Activated T-helper 2 cell treated with anti-CD3 and anti-CD28 coated beads, Interferon-gamma antibody, Interleukin-2, Interleukin-4, amounts not matched to agents 10 μg/mL and 5 μg/mL and 100 μg/mL, durations not matched to agents 14 hours and 24 hours and 36 hours (primary cell): ENCODE results near the gene SMOC2. TPM values are rescaled to one million over a fixed set of nuclear protein-coding genes. Genes with fewer than 3 reads are reported as not detected.

Source experiments
- DNase-seq: peaks from one replicate; pipeline ENCODE4 v3.0.0; 2021; ENCODE audit warnings: low spot score
- H3K27ac Mint-ChIP-seq: one replicate; pipeline ENCODE4 v1.8.0; 2021; ENCODE audit warnings: mixed read lengths
- H3K27me3 Mint-ChIP-seq: one replicate; pipeline ENCODE4 v1.8.0; 2021; ENCODE audit warnings: low read depth, mixed read lengths
- H3K36me3 Mint-ChIP-seq: one replicate; pipeline ENCODE4 v1.8.0; 2021; ENCODE audit warnings: low read depth, mixed read lengths
- H3K4me1 Mint-ChIP-seq: one replicate; pipeline ENCODE4 v1.8.0; 2021; ENCODE audit warnings: low read depth, mixed read lengths
- H3K4me3 Mint-ChIP-seq: one replicate; pipeline ENCODE4 v1.8.0; 2021; ENCODE audit warnings: low read depth, mild to moderate bottlenecking, moderate library complexity, mixed read lengths
- H3K9me3 Mint-ChIP-seq: one replicate; pipeline ENCODE4 v1.8.0; 2021; ENCODE audit warnings: mixed read lengths
- intact Hi-C: fragments of 100-400 bp; cut with micrococcal nuclease; formaldehyde crosslinking; loops from one replicate; pipeline ENCODE4 v1.15.1; 2023
- total RNA-seq: library from RNA; stranded (reverse); gene quantifications from 2 replicates; pipeline ENCODE4 v1.2.3, GENCODE V29; 2022

The SMOC2 gene
- total RNA-seq, 1 donor from 2014 or later = not detected

GRCh38 chr6:168624540-168624939 lies 183.6 kb downstream of the SMOC2 start:
- H3K36me3 Mint-ChIP-seq = no peaks in the 10 kb centered on the region

DNA sequence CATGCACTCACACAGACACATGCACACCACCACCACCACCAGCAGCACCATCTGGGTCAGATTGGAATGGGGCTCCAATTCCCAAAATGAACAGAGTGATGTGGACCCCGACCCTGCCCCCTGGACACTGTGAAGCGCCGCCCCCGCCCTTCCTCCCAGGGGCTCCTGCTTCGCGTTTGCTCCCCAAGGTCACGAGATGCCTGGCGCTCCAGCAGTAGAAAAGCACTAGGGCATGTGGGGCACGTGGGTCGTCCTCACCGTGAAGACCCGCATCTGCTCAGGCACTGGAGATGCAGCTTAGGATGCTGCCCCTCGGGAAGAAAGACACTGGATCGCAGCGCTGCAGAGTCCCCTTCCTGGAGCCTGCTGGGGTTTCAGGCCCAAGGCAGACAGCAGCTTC lies 184.0 kb downstream of the SMOC2 start:
- H3K27ac Mint-ChIP-seq = no peak overlapping the region
- intact Hi-C loops = no loop called here
- no peak overlapping the region for H3K4me3 Mint-ChIP-seq
- DNase-seq = no peak
- peaks cover 24% of the 10 kb centered on the region for H3K9me3 Mint-ChIP-seq
- H3K4me1 Mint-ChIP-seq = no peaks in the 10 kb centered on the region
- no peaks in the 10 kb centered on the region for H3K36me3 Mint-ChIP-seq
- no peaks in the 10 kb centered on the region for H3K27me3 Mint-ChIP-seq

More at GRCh38 chr6:168624540-168624939, 183.6 kb downstream of the SMOC2 start:
- peaks cover 1% of the 10 kb centered on the region for H3K4me1 Mint-ChIP-seq
- DNase-seq = no peak
- no peak overlapping the region for H3K4me3 Mint-ChIP-seq
- intact Hi-C loops = no loop called here
- no peaks in the 10 kb centered on the region for H3K27me3 Mint-ChIP-seq
- no peak overlapping the region for H3K27ac Mint-ChIP-seq
- peaks cover 28% of the 10 kb centered on the region for H3K9me3 Mint-ChIP-seq

DNA sequence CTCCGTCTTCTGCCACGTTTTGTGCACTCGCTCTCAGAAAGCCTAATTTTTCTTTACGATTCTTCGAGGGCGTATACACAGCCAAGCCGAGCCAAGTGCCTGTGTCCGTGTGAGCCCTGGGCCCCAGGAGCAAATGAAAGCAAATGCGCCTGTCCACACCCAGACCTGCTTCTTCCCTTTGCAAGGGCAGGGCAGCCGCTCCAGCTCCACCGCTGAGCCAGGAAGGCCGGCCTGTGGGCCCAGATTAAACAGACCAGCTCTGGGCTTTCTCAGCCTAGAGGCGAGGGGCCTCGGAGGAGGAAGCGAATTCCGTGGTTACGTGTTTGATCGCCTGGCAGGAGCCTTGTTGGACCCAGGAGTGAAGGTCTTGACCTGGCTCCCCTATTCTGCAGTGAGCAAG lies 184.6 kb downstream of the SMOC2 start:
- Mint-ChIP-seq H3K27me3 (no peaks in the 10 kb centered on the region), H3K4me1 (no peaks in the 10 kb centered on the region), H3K27ac (no peak overlapping the region), H3K36me3 (no peaks in the 10 kb centered on the region), H3K9me3 (peaks cover 18% of the 10 kb centered on the region), H3K4me3 (no peak overlapping the region)
- intact Hi-C loops = no loop called here
- DNase-seq = no peak

DNA sequence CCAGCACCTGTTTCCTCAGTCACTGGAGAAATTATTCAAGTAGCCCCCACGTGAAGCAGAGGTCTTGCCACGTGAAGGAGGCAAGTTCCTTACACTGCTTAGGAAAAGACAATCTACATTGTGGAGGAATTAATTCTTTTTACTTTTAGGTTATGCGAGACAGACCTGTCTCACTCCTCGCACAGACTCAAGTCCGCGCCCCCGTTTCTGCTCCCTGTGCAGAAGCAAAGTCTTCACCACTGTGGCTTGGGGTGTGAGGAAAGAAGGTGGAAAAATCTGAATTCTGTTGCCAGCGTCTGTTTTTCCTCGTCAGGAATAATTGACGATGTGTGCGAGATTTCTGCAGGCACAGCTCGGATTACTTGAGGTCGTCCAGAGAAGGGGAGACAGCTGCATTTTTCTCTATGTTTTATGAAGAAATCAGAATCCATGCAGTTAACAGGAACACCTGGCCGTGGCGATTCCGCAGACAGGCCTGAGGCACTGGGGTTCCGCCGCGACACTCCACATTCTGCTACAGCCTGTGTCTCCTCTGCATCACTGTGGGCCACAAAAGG lies 185.1 kb downstream of the SMOC2 start:
- Mint-ChIP-seq H3K36me3 (no peaks in the 10 kb centered on the region), H3K4me3 (no peak overlapping the region), H3K4me1 (no peaks in the 10 kb centered on the region), H3K27ac (no peak overlapping the region), H3K9me3 (peaks cover 16% of the 10 kb centered on the region), H3K27me3 (no peaks in the 10 kb centered on the region)
- intact Hi-C loops = no loop called here
- DNase-seq = no peak

DNA sequence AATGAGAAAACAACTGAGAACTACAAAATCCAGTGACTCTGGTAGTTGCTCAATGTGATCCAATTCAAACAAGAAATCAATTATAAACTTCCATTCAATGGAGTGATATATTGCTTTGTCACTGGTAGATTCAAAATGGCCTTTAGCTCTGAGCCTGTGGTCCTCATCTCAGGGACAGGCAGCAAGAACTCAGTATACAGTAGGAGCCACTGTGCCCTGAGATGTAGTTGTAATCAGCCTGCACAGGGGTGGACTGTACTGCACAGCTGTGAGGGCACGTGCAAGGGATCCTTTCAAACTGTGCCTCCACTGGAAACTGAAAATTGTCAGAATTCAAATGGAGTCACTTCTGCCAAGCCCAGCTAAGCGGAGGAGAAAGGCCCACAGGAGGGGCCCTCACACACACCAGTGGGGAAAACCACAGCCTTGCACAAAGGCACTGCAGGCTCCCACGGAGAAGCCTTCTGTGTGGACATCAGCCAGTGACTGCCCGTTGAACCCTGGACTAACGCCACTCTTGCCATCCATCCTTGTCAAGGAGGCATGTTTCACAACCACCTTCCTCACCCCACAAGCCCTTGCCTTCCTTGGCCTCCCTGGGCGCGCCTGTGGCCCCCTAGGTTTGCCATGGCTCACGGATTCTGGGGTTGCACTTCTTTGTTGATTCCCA lies 186.7 kb downstream of the SMOC2 start:
- Mint-ChIP-seq H3K27me3 (no peaks in the 10 kb centered on the region), H3K9me3 (peaks cover 9% of the 10 kb centered on the region), H3K36me3 (no peaks in the 10 kb centered on the region), H3K4me1 (no peaks in the 10 kb centered on the region), H3K4me3 (no peak overlapping the region), H3K27ac (no peak overlapping the region)
- intact Hi-C loops = no loop called here
- no peak for DNase-seq

DNA sequence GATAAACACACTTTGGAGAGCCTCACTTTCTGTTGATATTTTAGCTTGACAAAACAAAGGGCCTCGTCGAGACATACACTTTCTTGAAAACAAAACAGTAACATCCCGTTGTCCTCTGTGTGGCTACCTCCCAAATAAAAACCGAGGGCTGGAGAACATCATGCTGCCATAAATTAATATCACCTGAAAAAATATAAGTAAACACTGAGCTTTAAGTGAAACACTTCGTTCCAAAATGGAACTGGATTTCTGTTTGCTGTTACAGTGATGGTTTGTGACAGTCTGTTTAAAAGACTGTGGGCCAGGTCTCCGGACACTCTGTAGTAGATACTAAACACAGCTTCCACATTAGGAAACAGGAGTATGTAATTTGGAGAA lies 187.2 kb downstream of the SMOC2 start:
- Mint-ChIP-seq H3K4me1 (no peaks in the 10 kb centered on the region), H3K27me3 (no peaks in the 10 kb centered on the region), H3K4me3 (no peak overlapping the region), H3K27ac (no peak overlapping the region), H3K36me3 (no peaks in the 10 kb centered on the region), H3K9me3 (peaks cover 5% of the 10 kb centered on the region)
- no peak for DNase-seq
- intact Hi-C loops = no loop called here

- H3K4me3 Mint-ChIP-seq = no peak overlapping the region
- no peaks in the 10 kb centered on the region for H3K27me3 Mint-ChIP-seq
- no peaks in the 10 kb centered on the region for H3K36me3 Mint-ChIP-seq
- no peak overlapping the region for H3K27ac Mint-ChIP-seq
- DNase-seq = no peak
- intact Hi-C loops = no loop called here
- H3K4me1 Mint-ChIP-seq = no peaks in the 10 kb centered on the region
- peaks cover 8% of the 10 kb centered on the region for H3K9me3 Mint-ChIP-seq
These were observed 187.8 kb downstream of the SMOC2 start for GRCh38 chr6:168628732-168629245.

GRCh38 chr6:168631564-168631963 lies 190.6 kb downstream of the SMOC2 start:
- intact Hi-C loops = no loop called here
- no peak overlapping the region for H3K4me3 Mint-ChIP-seq
- H3K9me3 Mint-ChIP-seq = peaks cover 7% of the 10 kb centered on the region

DNA sequence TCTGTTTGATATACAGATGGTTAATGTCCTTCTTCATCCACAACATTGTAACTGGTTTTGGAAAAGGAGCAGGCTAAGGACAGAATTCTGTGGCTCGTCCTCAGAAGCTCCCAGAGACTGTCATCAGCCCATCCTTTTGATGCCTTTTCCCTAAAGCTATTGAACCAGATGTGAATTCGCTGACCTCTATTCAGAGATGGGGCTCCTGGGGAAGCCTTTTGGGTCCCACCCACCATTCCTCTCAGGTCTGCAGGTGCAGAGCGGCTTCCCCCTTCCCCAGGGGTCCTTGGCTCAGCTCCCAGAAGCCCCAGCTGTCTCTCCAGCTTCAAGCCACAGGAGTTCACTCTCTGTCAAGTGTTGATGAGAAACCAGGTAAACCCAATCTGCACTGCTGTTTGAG lies 191.7 kb downstream of the SMOC2 start:
- H3K27ac Mint-ChIP-seq = no peak overlapping the region
- intact Hi-C loops = no loop called here
- H3K36me3 Mint-ChIP-seq = no peaks in the 10 kb centered on the region
- no peak overlapping the region for H3K4me3 Mint-ChIP-seq
- H3K27me3 Mint-ChIP-seq = no peaks in the 10 kb centered on the region
- no peaks in the 10 kb centered on the region for H3K4me1 Mint-ChIP-seq
- DNase-seq = no peak
- peaks cover 7% of the 10 kb centered on the region for H3K9me3 Mint-ChIP-seq

More at GRCh38 chr6:168631564-168631963, 190.6 kb downstream of the SMOC2 start:
- Mint-ChIP-seq H3K36me3 (no peaks in the 10 kb centered on the region), H3K4me1 (no peaks in the 10 kb centered on the region), H3K27ac (no peak overlapping the region), H3K27me3 (no peaks in the 10 kb centered on the region)
- DNase-seq = no peak

- Mint-ChIP-seq H3K4me3 (no peak overlapping the region), H3K36me3 (no peaks in the 10 kb centered on the region), H3K9me3 (peaks cover 7% of the 10 kb centered on the region), H3K27me3 (no peaks in the 10 kb centered on the region), H3K4me1 (no peaks in the 10 kb centered on the region), H3K27ac (no peak overlapping the region)
- DNase-seq = no peak
- intact Hi-C loops = no loop called here
These were observed 193.8 kb downstream of the SMOC2 start for GRCh38 chr6:168634541-168635328.

- H3K27me3 Mint-ChIP-seq = no peaks in the 10 kb centered on the region
- H3K4me1 Mint-ChIP-seq = no peaks in the 10 kb centered on the region
- intact Hi-C loops = no loop called here
- H3K36me3 Mint-ChIP-seq = no peaks in the 10 kb centered on the region
- H3K4me3 Mint-ChIP-seq = no peak overlapping the region
- DNase-seq = no peak
- H3K9me3 Mint-ChIP-seq = peaks cover 7% of the 10 kb centered on the region
- H3K27ac Mint-ChIP-seq = no peak overlapping the region
These were observed 195.4 kb downstream of the SMOC2 start for GRCh38 chr6:168636147-168637004.

DNA sequence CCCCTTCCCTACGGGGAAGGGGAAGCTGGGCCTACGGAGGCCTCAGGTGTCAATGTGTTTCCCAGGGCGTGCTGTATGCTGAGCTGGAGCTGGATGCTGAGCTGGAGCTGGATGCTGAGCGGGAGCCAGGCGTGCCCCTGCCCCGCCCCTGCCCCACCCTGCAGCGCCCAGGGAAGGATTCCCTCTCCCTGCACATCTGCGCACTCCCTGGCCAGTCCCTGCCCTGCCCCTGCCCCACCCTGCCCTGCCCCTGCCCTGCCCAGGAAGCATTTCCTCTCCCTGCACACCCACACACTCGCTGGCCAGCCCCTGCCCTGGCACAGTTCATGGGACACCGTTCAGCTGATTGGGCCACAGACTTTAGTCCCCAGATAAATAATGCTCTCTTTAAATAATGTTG lies 196.8 kb downstream of the SMOC2 start:
- Mint-ChIP-seq H3K4me1 (no peaks in the 10 kb centered on the region), H3K27ac (no peak overlapping the region), H3K9me3 (peaks cover 7% of the 10 kb centered on the region), H3K4me3 (no peak overlapping the region), H3K27me3 (no peaks in the 10 kb centered on the region), H3K36me3 (no peaks in the 10 kb centered on the region)
- intact Hi-C loops = no loop called here
- no peak for DNase-seq
